Measurements from ENCODE around the gene PRKN. TPM values are rescaled to one million over a fixed set of nuclear protein-coding genes. Genes with fewer than 3 reads are reported as not detected.

The PRKN gene
- total and polyA plus RNA-seq, 9 of the 15 experiments (the other 6 are each of a cell fraction or from before 2014, with no cell fraction given) = 0.03 to 0.96 (median 0.15) TPM; not detected in 2

GRCh38 chr6:161908872-161909271 is 818.7 kb downstream of the PRKN start:
- ATAC-seq (no peak), DNase-seq (ENCODE audit: extremely low read depth in 1 of 4, low spot score in 3 of 4) (no peak), FAIRE-seq (no peak)
- no peaks in the 10 kb centered on the region for H3K9me1 ChIP-seq (ENCODE audit: control insufficient read depth, insufficient read depth, low read length)
- H3K27me3 ChIP-seq (ENCODE audit: control insufficient read depth in 2 of 2, insufficient read depth in 2 of 2, low read length in 2 of 2) = no peaks in the 10 kb centered on the region
- H3K4me2 ChIP-seq (ENCODE audit: insufficient read depth, low read length) = no peak overlapping the region
- 1% methylated on average over 7 of the region's 7 CpGs for WGBS (ENCODE audit: insufficient coverage, low coverage, missing lambda C conversion rate)
- ChIA-PET POLR2A (no interaction called here), CTCF (ENCODE audit: low intra/inter-chr PET ratio) (no interaction called here)
- intact Hi-C loops (cut with micrococcal nuclease) (no loop called here), in situ Hi-C loops (cut with MboI) (no loop called here)
- BruUV-seq (replicated peaks) = no TSS peak
- no peaks in the 10 kb centered on the region for H4K20me1 ChIP-seq (replicated peaks; ENCODE audit: control insufficient read depth, insufficient read depth, low read length)
- no peaks in the 10 kb centered on the region for H3K9me3 ChIP-seq (replicated peaks; ENCODE audit: control insufficient read depth, insufficient read depth, low read depth, low read length)
- H3K79me2 ChIP-seq (ENCODE audit: control insufficient read depth, insufficient read depth, low read length) = no peaks in the 10 kb centered on the region
- H3K4me1 ChIP-seq (replicated peaks in 1 of 2; ENCODE audit: control insufficient read depth in 2 of 2, insufficient read depth in 2 of 2, low read length in 2 of 2) = no peaks in the 10 kb centered on the region
- H3K9ac ChIP-seq (ENCODE audit: insufficient read depth in 1 of 2, low read depth in 2 of 2, low read length in 2 of 2) = no peak overlapping the region
- H2AFZ ChIP-seq (ENCODE audit: low read depth, low read length) = no peak overlapping the region
- no peak overlapping the region for H3K27ac ChIP-seq (ENCODE audit: extremely low read depth, low read depth, low read length)
- TF ChIP-seq ZNF232 (CRISPR knock-in tag; IDR thresholded peaks at IDR 0.05) (no peak), CBX1 (IDR thresholded peaks at IDR 0.05; ENCODE audit: low read depth) (no peak), AFF1 (IDR thresholded peaks at IDR 0.05; ENCODE audit: low read depth in 1 of 2, partially characterized antibody in 2 of 2) (no peak), RBM39 (optimal IDR thresholded peaks at IDR 0.05; ENCODE audit: low read depth, low read length) (no peak), PHB2 (IDR thresholded peaks at IDR 0.05; ENCODE audit: low read depth) (no peak), POLR3A (IDR thresholded peaks at IDR 0.05; ENCODE audit: borderline replicate concordance, extremely low read depth, insufficient read depth, insufficient read length) (no peak), U2AF2 (optimal IDR thresholded peaks at IDR 0.05; ENCODE audit: low read depth, low read length) (no peak), HCFC1 (IDR thresholded peaks at IDR 0.05; ENCODE audit: low read depth, low read length) (no peak)
- no peak overlapping the region for H3K4me3 ChIP-seq
- H3K36me3 ChIP-seq (ENCODE audit: control insufficient read depth, insufficient read depth, low read length) = no peaks in the 10 kb centered on the region
